Lower leg skin (tissue), 4 donors: Measurements from ENCODE around the gene TMEM140. TPM values are rescaled to one million over a fixed set of nuclear protein-coding genes. Genes with fewer than 3 reads are reported as not detected.
A peak's percentile ranks its signal among the peaks of the same experiment; 100 is the strongest.

Experiments
- DNase-seq, 2 donors: peaks; one replicate each; pipeline ENCODE4 v3.0.0-alpha.2; 2019; ENCODE audit warnings: low spot score in 2 of 2
- H3K4me3 ChIP-seq: fragments of 200-600 bp; sonication (generic); 2 replicates; pipeline ENCODE4 v1.5.1; 2017; ENCODE audit warnings: mild to moderate bottlenecking, low read depth; ENCODE audit not compliant: poor library complexity, severe bottlenecking
- POLR2A ChIP-seq, 2 donors: fragments of 450-650 bp; IDR thresholded peaks; one replicate each; pipeline ENCODE4 v1.6.1; 2016 to 2017; ENCODE audit warnings: antibody characterized with exemption in 2 of 2, mild to moderate bottlenecking in 1 of 2, moderate library complexity in 1 of 2
- WGBS, 2 donors: methylation state at CpG; one replicate each; pipeline ENCODE4 v1.1.5; 2018; 5-methylcytosine and 5-hydroxymethylcytosine counted together
- intact Hi-C: fragments of 100-400 bp; cut with DNase I; formaldehyde crosslinking; loops from one replicate; pipeline ENCODE4 v1.15.0; 2023; ENCODE audit warnings: low total_unique reads
- total RNA-seq, 4 donors: library from RNA; depleted of rRNA; stranded (reverse); fragments of >200 nt; gene quantifications; one replicate each; pipeline ENCODE4 v1.1.0, GENCODE V29; 2016
- TF ChIP-seq, protein P1 (sequence below), 3 donors: fragments of 450-650 bp; IDR thresholded peaks; one replicate each; pipeline ENCODE4 v1.5.1; 2016; ENCODE audit warnings: antibody characterized with exemption in 3 of 3, mild to moderate bottlenecking in 3 of 3, moderate library complexity in 2 of 3

The TMEM140 gene
- total RNA-seq, 4 donors from 2014 or later, result 4.3 to 8.6 (median 7.9) TPM

DNA sequence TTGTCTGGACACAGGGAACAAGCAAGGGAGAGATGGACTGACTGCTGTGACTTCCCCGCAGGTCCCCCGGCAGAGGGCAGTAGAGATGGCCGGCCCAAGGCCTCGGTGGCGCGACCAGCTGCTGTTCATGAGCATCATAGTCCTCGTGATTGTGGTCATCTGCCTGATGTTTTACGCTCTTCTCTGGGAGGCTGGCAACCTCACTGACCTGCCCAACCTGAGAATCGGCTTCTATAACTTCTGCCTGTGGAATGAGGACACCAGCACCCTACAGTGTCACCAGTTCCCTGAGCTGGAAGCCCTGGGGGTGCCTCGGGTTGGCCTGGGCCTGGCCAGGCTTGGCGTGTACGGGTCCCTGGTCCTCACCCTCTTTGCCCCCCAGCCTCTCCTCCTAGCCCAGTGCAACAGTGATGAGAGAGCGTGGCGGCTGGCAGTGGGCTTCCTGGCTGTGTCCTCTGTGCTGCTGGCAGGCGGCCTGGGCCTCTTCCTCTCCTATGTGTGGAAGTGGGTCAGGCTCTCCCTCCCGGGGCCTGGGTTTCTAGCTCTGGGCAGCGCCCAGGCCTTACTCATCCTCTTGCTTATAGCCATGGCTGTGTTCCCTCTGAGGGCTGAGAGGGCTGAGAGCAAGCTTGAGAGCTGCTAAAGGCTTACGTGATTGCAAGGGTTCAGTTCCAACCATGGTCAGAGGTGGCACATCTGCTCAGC is 16.6 kb downstream of the TMEM140 start:
- TF ChIP-seq POLR2A (IDR thresholded peaks at IDR 0.05), result no peak
- TF ChIP-seq, protein P1, sequence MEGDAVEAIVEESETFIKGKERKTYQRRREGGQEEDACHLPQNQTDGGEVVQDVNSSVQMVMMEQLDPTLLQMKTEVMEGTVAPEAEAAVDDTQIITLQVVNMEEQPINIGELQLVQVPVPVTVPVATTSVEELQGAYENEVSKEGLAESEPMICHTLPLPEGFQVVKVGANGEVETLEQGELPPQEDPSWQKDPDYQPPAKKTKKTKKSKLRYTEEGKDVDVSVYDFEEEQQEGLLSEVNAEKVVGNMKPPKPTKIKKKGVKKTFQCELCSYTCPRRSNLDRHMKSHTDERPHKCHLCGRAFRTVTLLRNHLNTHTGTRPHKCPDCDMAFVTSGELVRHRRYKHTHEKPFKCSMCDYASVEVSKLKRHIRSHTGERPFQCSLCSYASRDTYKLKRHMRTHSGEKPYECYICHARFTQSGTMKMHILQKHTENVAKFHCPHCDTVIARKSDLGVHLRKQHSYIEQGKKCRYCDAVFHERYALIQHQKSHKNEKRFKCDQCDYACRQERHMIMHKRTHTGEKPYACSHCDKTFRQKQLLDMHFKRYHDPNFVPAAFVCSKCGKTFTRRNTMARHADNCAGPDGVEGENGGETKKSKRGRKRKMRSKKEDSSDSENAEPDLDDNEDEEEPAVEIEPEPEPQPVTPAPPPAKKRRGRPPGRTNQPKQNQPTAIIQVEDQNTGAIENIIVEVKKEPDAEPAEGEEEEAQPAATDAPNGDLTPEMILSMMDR (IDR thresholded peaks at IDR 0.05), result no peak
- WGBS, 2 donors, result 73 to 86% methylated on average over 14 to 18 of the region's 18 CpGs
- H3K4me3 ChIP-seq, result no peak overlapping the region
- intact Hi-C loops, result no loop called here
- peak in 1 of 2 donors; percentile 90 for DNase-seq

DNA sequence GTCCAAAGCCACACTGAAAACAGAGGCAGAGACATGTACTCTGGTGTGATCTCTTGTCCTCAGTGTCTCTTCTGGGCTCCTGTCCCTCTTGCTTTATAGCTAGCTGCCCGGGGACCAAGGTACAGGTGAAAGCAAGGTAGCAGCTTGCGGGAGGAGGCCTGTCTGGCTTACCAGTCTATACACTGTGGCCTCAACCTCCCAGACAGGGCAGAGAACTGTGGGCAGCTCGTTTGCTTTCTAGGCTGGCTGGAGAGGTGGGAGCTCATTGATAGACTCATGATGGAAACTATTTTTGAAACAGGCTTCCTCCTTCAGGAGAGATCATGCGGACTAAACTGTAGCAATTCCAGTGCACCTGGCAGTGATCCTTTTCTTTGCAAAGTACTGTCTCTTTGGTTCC is 18.0 kb downstream of the TMEM140 start:
- no peak overlapping the region for H3K4me3 ChIP-seq
- TF ChIP-seq, protein P1 (IDR thresholded peaks at IDR 0.05), result no peak
- TF ChIP-seq POLR2A (IDR thresholded peaks at IDR 0.05), result no peak
- peak in 1 of 2 donors; percentile 68 for DNase-seq
- intact Hi-C loops, result no loop called here
- 83 to 86% methylated on average over 4 of the region's 4 CpGs for WGBS, 2 donors

DNA sequence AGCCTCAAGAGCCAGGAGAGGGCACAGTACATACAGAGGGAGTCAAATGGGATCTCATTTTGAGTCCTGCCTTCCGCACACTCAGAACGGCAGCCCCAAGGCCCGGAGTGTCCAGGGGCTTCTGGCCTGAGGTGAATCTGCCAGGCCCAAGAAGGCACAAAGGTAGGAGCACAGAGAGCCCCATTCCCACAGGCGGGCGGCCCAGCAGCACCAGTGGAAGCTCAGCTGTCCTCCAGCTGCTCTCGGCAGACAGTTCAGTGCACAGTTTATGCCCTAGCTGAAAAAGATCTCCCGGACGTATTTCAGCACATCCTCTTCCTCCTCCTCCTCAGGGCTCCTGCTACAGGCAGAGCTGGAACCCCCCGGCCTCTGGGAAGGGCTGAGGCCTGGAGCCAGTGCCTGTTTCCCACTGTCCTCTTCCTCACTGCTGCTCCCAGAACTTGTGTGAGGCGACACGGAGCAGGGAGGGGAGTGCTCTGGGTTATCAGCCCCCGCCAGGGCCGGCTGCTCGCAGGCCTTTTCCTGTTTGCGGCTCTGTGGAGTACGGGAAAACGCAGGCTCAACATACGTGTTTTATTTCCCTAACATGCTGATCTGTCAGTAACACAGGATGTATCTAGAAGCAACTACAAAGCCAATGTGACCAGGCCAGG is 18.6 kb downstream of the TMEM140 start:
- peak in 1 of 2 donors; percentile 86 for DNase-seq
- intact Hi-C loops, result no loop called here
- TF ChIP-seq, protein P1 (IDR thresholded peaks at IDR 0.05), result no peak
- TF ChIP-seq POLR2A (IDR thresholded peaks at IDR 0.05), result no peak
- H3K4me3 ChIP-seq, result no peak overlapping the region
- 80 to 82% methylated on average over 18 of the region's 18 CpGs for WGBS, 2 donors

DNA sequence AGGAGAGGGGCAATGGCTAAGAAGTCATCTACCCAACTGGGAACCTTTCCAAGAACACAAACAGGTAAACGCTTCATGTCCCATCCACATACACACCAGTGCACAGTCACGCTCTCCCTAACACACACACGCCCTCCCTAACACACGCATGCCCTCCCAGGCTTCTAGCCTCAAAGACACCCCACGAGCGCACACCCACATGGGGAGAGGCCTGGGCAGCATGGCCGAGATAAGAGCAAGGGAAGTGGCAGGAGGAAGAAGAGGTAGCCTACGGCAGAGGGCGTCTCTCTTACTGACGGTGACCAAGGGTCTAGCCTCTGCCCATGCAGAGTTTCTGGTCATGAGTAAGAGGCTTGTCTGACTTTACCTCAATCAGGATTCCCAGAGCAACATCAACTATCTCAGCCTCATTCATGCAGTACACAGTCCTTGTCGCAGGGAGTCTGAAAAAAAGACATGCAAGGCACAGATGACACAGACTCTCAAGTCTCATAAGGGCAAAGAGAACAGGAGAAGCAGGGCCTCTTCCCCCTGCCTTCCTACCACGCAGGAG is 19.6 kb downstream of the TMEM140 start:
- TF ChIP-seq, protein P1 (IDR thresholded peaks at IDR 0.05), result no peak
- TF ChIP-seq POLR2A (IDR thresholded peaks at IDR 0.05), result no peak
- no peak overlapping the region for H3K4me3 ChIP-seq
- intact Hi-C loops, result no loop called here
- 78 to 82% methylated on average over 12 of the region's 12 CpGs for WGBS, 2 donors
- no peak for DNase-seq

DNA sequence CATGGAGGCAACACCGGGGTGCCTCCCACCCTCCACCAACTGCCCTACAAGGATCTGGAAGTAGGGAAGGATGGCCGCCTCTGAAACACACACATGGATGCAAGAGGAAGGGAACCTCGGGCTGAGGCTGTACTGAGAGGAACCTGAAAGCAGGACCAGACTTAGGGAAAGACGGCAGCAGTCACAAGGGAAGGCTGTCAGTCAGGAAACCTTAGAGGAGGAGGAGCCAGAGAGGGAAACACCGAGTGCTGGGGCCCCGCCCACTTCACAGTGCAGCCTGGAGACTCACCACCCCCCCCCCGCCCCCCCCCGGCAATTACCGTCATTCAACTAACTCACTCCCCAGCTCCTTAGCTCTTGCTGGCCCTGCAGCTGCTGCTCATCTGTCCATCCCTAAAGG is 20.1 kb downstream of the TMEM140 start:
- WGBS, 2 donors, result 40 to 63% methylated on average over 6 to 7 of the region's 9 CpGs
- TF ChIP-seq, protein P1 (IDR thresholded peaks at IDR 0.05), result no peak
- no peak for TF ChIP-seq POLR2A (IDR thresholded peaks at IDR 0.05)
- DNase-seq, result peak in 1 of 2 donors; percentile 86
- no peak overlapping the region for H3K4me3 ChIP-seq
- intact Hi-C loops, result no loop called here
